Dendritic cell treated with granulocyte-macrophage colony-stimulating factor and Interleukin-4, amounts not matched to agents 40 ng/mL and 50 ng/mL, for 4 days (primary cell): Measurements from ENCODE around the gene CEP120.
"Not testable (repeated sequence)": the region's sequence is repeated elsewhere in the genome, so short reads cannot be mapped to it uniquely, and the experiment has no call there.

Source experiments
- H3K27ac Mint-ChIP-seq: one replicate; pipeline ENCODE4 v1.8.0; 2022; ENCODE audit warnings: mild to moderate bottlenecking, mixed read lengths
- H3K27me3 Mint-ChIP-seq: one replicate; pipeline ENCODE4 v1.8.0; 2022; ENCODE audit warnings: mild to moderate bottlenecking, mixed read lengths
- H3K36me3 Mint-ChIP-seq: one replicate; pipeline ENCODE4 v1.8.0; 2022; ENCODE audit warnings: low read depth, mixed read lengths
- H3K4me1 Mint-ChIP-seq: one replicate; pipeline ENCODE4 v1.8.0; 2022; ENCODE audit warnings: low read depth, mixed read lengths
- H3K4me3 Mint-ChIP-seq: one replicate; pipeline ENCODE4 v1.8.0; 2022; ENCODE audit warnings: mild to moderate bottlenecking, moderate library complexity, mixed read lengths
- H3K9me3 Mint-ChIP-seq: one replicate; pipeline ENCODE4 v1.8.0; 2022; ENCODE audit warnings: mixed read lengths
- intact Hi-C: fragments of 100-400 bp; cut with micrococcal nuclease; formaldehyde crosslinking; loops from one replicate; pipeline ENCODE4 v1.15.0; 2022

The CEP120 gene

GRCh38 chr5:123358304-123358703 lies 64.9 kb downstream of the CEP120 start:
- no peak overlapping the region for H3K4me3 Mint-ChIP-seq
- intact Hi-C loops: no loop called here
- peaks cover 8% of the 10 kb centered on the region for H3K4me1 Mint-ChIP-seq
- H3K36me3 Mint-ChIP-seq: peaks cover 55% of the 10 kb centered on the region
- no peak overlapping the region for H3K27ac Mint-ChIP-seq
- H3K9me3 Mint-ChIP-seq: peaks cover 17% of the 10 kb centered on the region
- H3K27me3 Mint-ChIP-seq: no peaks in the 10 kb centered on the region

- Mint-ChIP-seq H3K27me3 (no peaks in the 10 kb centered on the region), H3K27ac (no peak overlapping the region), H3K36me3 (peaks cover 36% of the 10 kb centered on the region), H3K9me3 (peaks cover 8% of the 10 kb centered on the region), H3K4me1 (peaks cover 9% of the 10 kb centered on the region), H3K4me3 (no peak overlapping the region)
- intact Hi-C loops: no loop called here
Measured at GRCh38 chr5:123351820-123352219, 71.4 kb downstream of the CEP120 start.

DNA sequence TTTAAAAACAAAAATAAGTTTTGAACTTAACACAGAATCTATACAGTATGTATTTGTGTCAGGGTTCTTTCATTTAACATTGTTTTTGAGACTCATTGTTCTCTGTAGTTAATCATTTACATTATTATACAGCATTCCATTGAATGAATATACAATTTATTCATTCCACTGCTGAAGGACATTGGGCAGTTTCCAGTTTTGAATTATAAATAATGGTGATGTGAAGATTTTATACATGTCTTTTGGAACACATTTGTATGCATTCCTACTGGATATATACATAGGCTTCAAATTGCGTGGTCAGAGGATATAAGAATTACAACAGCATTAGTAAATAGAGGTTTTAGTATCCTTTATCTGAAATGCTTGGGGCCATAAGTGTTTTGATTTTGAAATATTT lies 72.0 kb downstream of the CEP120 start:
- Mint-ChIP-seq H3K36me3 (peaks cover 36% of the 10 kb centered on the region), H3K27ac (no peak overlapping the region), H3K4me3 (no peak overlapping the region), H3K4me1 (peaks cover 9% of the 10 kb centered on the region), H3K9me3 (peaks cover 2% of the 10 kb centered on the region), H3K27me3 (no peaks in the 10 kb centered on the region)
- intact Hi-C loops: no loop called here

DNA sequence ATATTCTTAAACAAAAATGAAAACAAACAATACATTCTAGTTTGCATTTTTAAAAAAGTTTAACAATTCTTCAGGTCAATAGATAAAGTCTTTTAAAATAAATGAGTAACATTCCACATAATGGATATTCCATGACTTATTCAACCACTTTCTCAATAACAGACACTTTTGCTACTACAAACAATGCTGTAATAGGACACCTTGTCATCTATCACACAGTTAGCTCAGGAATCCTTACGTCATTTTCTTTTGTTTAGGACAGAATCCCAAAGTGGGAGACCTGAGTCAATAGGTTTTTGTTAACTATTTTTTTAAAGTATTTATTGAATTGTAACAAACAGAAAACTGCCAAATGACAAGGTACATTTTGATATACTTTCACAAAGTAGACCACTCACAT lies 72.5 kb downstream of the CEP120 start:
- H3K4me3 Mint-ChIP-seq: no peak overlapping the region
- H3K27me3 Mint-ChIP-seq: no peaks in the 10 kb centered on the region
- no peaks in the 10 kb centered on the region for H3K9me3 Mint-ChIP-seq
- intact Hi-C loops: no loop called here
- H3K27ac Mint-ChIP-seq: no peak overlapping the region
- peaks cover 36% of the 10 kb centered on the region for H3K36me3 Mint-ChIP-seq
- H3K4me1 Mint-ChIP-seq: peaks cover 9% of the 10 kb centered on the region

DNA sequence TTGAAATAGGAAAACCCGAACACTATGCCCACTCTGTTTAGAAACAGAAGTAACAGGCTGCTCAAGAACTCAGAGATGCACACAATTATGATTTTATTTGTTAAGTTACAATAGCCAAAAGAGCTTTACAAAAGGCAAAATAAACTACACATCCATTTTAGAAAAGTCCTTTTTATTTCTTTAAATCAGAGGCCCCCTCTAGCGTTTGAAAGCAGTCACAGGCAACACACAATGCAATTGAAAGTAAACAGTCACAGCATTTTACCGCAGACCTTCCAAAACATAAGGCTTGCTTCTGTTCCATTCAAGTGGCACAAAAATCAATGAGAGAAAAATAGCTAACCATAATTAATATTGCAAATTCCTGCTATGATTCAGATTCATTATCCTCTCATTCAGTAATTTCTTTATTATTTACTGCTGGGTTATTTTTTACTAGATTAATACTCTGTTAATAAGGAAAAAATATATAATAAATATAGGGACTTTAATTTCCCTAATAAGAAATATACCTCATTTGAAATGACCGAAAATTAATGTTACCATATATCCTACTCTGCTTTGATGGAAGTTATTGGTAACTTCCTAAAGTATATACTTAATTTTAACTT lies 78.3 kb downstream of the CEP120 start:
- no peaks in the 10 kb centered on the region for H3K9me3 Mint-ChIP-seq
- H3K36me3 Mint-ChIP-seq: peaks cover 33% of the 10 kb centered on the region
- no peaks in the 10 kb centered on the region for H3K4me1 Mint-ChIP-seq
- no peak overlapping the region for H3K4me3 Mint-ChIP-seq
- H3K27me3 Mint-ChIP-seq: no peaks in the 10 kb centered on the region
- intact Hi-C loops: no loop called here
- no peak overlapping the region for H3K27ac Mint-ChIP-seq

GRCh38 chr5:123340928-123341327 lies 82.3 kb downstream of the CEP120 start:
- intact Hi-C loops: no loop called here
- peaks cover 2% of the 10 kb centered on the region for H3K36me3 Mint-ChIP-seq
- H3K4me1 Mint-ChIP-seq: no peaks in the 10 kb centered on the region
- H3K27me3 Mint-ChIP-seq: no peaks in the 10 kb centered on the region
- H3K9me3 Mint-ChIP-seq: no peaks in the 10 kb centered on the region
- H3K4me3 Mint-ChIP-seq: no peak overlapping the region
- H3K27ac Mint-ChIP-seq: no peak overlapping the region

GRCh38 chr5:123308377-123308776 lies 114.8 kb downstream of the CEP120 start:
- H3K9me3 Mint-ChIP-seq, intact Hi-C loops, H3K36me3 Mint-ChIP-seq, H3K4me3 Mint-ChIP-seq, H3K27me3 Mint-ChIP-seq, H3K4me1 Mint-ChIP-seq, H3K27ac Mint-ChIP-seq: not testable (repeated sequence)

GRCh38 chr5:123305751-123306150 lies 117.5 kb downstream of the CEP120 start:
- intact Hi-C loops: no loop called here
- Mint-ChIP-seq H3K4me3 (no peak overlapping the region), H3K9me3 (no peaks in the 10 kb centered on the region)

GRCh38 chr5:123304777-123305316 lies 118.4 kb downstream of the CEP120 start:
- Mint-ChIP-seq H3K36me3 (no peaks in the 10 kb centered on the region), H3K27ac (no peak overlapping the region), H3K4me3 (no peak overlapping the region), H3K9me3 (peaks cover 6% of the 10 kb centered on the region), H3K27me3 (no peaks in the 10 kb centered on the region), H3K4me1 (no peaks in the 10 kb centered on the region)
- intact Hi-C loops: no loop called here

More at GRCh38 chr5:123305751-123306150, 117.5 kb downstream of the CEP120 start:
- Mint-ChIP-seq H3K27ac (no peak overlapping the region), H3K4me1 (no peaks in the 10 kb centered on the region), H3K27me3 (no peaks in the 10 kb centered on the region), H3K36me3 (no peaks in the 10 kb centered on the region)

DNA sequence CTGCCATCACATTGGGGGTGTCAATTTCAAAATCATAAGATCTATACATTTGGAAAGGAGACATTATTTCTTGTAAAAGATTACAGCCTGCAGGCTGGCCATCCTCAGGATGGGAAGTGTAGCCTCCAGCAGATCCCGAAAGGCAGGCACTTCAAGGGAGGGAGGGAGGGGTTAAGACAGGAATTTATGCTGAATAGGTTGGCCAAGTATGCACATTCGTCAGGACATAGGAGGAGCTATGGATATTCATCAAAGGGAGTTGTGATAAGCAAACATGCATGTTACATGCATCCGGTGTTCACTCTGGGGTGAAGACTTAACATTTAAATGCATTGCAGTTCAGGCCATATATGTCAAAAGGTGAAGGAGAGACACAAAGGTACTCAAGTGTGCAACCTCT lies 119.4 kb downstream of the CEP120 start:
- intact Hi-C loops: no loop called here
- Mint-ChIP-seq H3K4me1 (no peaks in the 10 kb centered on the region), H3K9me3 (peaks cover 12% of the 10 kb centered on the region), H3K4me3 (no peak overlapping the region), H3K36me3 (no peaks in the 10 kb centered on the region), H3K27ac (no peak overlapping the region), H3K27me3 (no peaks in the 10 kb centered on the region)

- H3K4me1 Mint-ChIP-seq: no peaks in the 10 kb centered on the region
- no peaks in the 10 kb centered on the region for H3K27me3 Mint-ChIP-seq
- peaks cover 12% of the 10 kb centered on the region for H3K9me3 Mint-ChIP-seq
- no peak overlapping the region for H3K4me3 Mint-ChIP-seq
- H3K36me3 Mint-ChIP-seq: no peaks in the 10 kb centered on the region
- intact Hi-C loops: no loop called here
- H3K27ac Mint-ChIP-seq: no peak overlapping the region
Measured at GRCh38 chr5:123300266-123300665, 122.9 kb downstream of the CEP120 start.

GRCh38 chr5:123299136-123299535 lies 124.1 kb downstream of the CEP120 start:
- Mint-ChIP-seq H3K4me3 (no peak overlapping the region), H3K4me1 (no peaks in the 10 kb centered on the region), H3K27me3 (no peaks in the 10 kb centered on the region), H3K27ac (no peak overlapping the region), H3K9me3 (peaks cover 12% of the 10 kb centered on the region), H3K36me3 (no peaks in the 10 kb centered on the region)
- intact Hi-C loops: no loop called here

- no peaks in the 10 kb centered on the region for H3K4me1 Mint-ChIP-seq
- intact Hi-C loops: no loop called here
Measured at GRCh38 chr5:123298335-123299030, 124.7 kb downstream of the CEP120 start.

GRCh38 chr5:123297866-123298265 lies 125.3 kb downstream of the CEP120 start:
- H3K9me3 Mint-ChIP-seq: peaks cover 12% of the 10 kb centered on the region
- H3K4me1 Mint-ChIP-seq: no peaks in the 10 kb centered on the region
- intact Hi-C loops: no loop called here
- H3K4me3 Mint-ChIP-seq: no peak overlapping the region
- no peaks in the 10 kb centered on the region for H3K27me3 Mint-ChIP-seq
- no peak overlapping the region for H3K27ac Mint-ChIP-seq
- H3K36me3 Mint-ChIP-seq: no peaks in the 10 kb centered on the region

More at GRCh38 chr5:123298335-123299030, 124.7 kb downstream of the CEP120 start:
- H3K9me3 Mint-ChIP-seq: peaks cover 12% of the 10 kb centered on the region
- no peak overlapping the region for H3K27ac Mint-ChIP-seq
- H3K4me3 Mint-ChIP-seq: no peak overlapping the region
- no peaks in the 10 kb centered on the region for H3K36me3 Mint-ChIP-seq
- H3K27me3 Mint-ChIP-seq: no peaks in the 10 kb centered on the region
